ENCODE measurements around the gene CCND1.
A peak's percentile ranks its signal among the peaks of the same experiment; 100 is the strongest.
"Not testable (repeated sequence)": the region's sequence is repeated elsewhere in the genome, so short reads cannot be mapped to it uniquely, and the experiment has no call there.

The CCND1 gene

GRCh38 chr11:69618237-69618636 lies 22.7 kb upstream of the CCND1 start:
- no peak for DNase-seq (ENCODE audit: low read depth)

GRCh38 chr11:69620683-69621290 lies 20.2 kb upstream of the CCND1 start:
- no peak for DNase-seq (ENCODE audit: low read depth)

- not testable (repeated sequence) for DNase-seq (ENCODE audit: low read depth)
These were observed 18.8 kb upstream of the CCND1 start for GRCh38 chr11:69622097-69622681.

DNA sequence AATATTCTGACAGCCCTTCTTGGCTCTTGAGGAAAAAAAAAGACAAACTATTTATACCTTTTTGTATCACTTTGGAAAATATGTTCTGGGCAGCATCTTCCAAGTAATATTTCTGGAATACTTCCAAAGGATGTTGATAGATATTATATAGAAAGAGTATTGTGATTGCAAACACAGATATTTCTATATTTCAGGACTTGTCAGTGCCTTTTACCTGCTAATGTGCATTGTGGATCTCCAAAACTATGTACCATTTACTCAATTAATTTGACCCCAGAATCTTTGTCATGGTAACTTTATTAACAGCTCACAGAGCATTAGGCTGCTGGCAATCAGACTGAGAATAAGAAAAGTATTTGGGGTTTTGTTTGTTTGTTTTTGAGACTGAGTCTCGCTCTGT lies 16.7 kb upstream of the CCND1 start:
- DNase-seq (ENCODE audit: low read depth) = no peak

- DNase-seq (ENCODE audit: low read depth) = no peak
These were observed 15.5 kb upstream of the CCND1 start for GRCh38 chr11:69625476-69625875.

DNA sequence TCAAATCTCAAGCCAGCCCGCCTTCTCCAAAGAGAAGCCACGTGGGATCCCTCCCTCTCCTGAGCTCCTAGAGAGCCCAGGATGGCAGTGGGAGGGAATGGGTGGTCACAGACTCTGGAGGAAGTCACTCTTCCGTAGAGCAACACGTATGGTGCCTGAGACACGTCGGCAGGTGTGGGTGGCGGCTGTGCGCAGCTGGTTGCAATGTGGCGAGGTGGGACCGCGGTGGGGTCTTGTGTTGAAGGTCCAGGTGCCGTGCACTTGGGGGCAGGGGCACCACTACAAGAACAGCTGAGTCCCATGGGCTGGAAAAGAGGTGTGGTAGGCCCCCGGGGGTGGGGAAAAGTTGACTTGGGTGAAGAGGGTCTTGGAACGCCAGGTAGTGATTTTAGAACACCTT lies 13.4 kb upstream of the CCND1 start:
- DNase-seq (ENCODE audit: low read depth) = no peak

- no peak for DNase-seq (ENCODE audit: low read depth)
These were observed 10.9 kb upstream of the CCND1 start for GRCh38 chr11:69630017-69630416.

- DNase-seq (ENCODE audit: low read depth) = no peak
These were observed 10.5 kb upstream of the CCND1 start for GRCh38 chr11:69630424-69630823.

DNA sequence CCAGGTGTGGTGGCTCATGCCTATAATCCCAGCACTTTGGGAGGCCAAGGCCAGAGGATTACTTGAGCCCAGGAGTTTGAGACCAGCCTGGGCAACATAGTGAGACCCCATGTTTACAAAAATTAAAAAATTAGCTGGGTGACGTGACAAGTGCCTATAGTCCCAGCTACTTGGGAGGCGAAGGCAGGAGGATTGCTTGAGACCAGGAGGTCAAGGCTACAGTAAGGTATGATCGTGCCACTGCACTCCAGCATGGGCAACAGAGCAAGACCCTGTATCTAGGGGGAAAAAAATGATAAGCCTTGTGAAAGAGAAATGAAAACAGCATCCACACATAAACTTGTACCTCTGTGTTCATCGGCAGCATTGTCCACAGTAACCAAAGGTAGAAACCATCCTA lies 8.1 kb upstream of the CCND1 start:
- no peak for DNase-seq (ENCODE audit: low read depth)

GRCh38 chr11:69634069-69634468 lies 6.9 kb upstream of the CCND1 start:
- no peak for DNase-seq (ENCODE audit: low read depth)

DNA sequence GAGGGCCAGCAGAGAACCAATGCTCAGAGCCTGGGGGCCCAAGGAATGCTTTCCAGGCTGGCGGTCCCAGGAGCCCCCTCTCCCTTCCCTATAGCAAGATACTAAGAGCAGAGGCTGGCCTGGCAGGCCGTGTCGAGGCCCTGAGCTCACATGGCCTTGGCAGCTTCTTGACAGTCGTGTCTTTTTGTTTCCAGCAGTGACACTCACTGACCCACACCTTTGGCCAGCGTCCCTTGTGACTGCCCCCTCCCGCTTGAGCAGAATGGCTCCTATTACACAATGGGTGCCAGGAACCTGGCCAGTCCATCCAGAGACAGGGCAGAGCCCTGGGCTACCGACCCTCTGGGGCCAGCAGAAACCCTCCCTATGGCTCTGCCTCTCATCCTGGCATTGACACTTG lies 6.4 kb upstream of the CCND1 start:
- DNase-seq (ENCODE audit: low read depth) = no peak

- DNase-seq (ENCODE audit: low read depth) = no peak
These were observed 5.8 kb upstream of the CCND1 start for GRCh38 chr11:69635195-69635594.

GRCh38 chr11:69635804-69636511 lies 5.0 kb upstream of the CCND1 start:
- DNase-seq (ENCODE audit: low read depth) = no peak

DNA sequence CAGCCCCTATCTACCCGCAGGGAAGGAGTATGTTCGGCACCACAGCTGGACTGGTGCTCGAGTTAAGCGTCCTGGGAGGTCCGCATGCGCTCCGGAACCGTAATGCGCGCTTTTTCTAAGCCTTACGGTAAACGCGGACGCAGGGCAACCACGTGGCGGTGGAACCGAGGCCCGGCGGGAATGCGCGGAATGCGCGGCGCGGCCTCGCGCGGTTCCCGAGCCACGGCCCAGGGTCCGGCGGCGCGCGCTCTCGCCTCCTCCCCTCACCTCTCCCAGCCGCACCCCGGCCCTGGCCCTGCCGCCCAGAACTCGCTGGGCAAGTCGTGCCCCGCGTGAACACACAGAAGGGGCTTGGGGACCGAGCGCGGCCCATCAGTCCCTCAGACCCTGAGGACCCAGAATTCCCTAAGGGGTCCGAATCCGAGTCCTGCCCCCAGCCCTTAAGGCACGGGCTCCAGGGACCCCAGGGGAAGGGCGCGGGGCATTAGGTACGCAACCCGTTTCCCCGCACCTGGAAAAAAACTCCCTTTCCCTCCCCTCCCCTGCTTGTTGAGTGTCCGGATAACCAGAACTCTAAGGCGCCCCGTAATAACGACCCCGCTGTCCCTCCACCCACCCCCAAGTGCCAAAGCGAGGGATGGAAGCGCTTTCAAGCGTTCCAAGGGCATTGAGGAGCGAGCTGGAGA lies 4.3 kb upstream of the CCND1 start:
- peak; percentile 67 for DNase-seq (ENCODE audit: low read depth)

DNA sequence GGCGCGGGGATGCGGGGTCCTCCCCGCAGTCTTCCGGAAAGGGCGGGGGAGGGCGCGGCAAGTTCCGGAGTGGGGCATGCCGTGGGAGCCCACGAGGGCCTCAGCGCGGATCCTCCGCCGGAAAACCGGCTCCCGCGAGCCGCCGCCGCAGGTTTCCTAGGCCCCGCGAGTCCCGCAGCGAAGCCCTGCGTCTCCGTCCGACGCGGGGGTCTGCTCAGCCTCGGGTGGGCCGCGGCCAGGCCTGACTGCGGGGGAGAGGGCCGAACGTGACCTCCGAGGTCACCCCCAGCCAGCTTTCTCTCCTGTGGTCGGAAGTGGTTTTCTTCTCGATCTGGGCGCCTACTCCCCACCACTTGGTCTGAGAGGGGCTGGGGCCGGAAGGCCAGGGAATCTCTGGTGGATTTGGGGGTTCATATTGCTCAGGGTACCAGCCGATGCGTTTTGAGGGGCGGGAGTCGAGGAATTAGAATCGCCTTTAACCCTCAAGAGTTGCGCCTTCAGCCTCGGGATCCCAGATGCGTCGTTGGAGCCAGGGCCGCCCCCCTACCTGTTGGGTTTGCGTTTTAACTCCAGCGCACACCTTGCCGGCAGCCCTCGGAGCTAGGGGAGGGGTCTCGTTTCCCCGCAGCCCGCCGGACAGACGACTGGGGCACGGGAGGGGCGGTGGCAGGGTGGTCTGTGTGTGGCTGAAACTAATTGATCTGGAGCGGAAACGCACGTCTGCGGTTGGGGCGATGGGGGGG lies 3.6 kb upstream of the CCND1 start:
- DNase-seq (ENCODE audit: low read depth) = no peak

GRCh38 chr11:69637941-69638871 lies 2.8 kb upstream of the CCND1 start:
- DNase-seq (ENCODE audit: low read depth) = no peak

GRCh38 chr11:69638941-69639681 lies 1.8 kb upstream of the CCND1 start:
- peak; percentile 92 for DNase-seq (ENCODE audit: low read depth)

DNA sequence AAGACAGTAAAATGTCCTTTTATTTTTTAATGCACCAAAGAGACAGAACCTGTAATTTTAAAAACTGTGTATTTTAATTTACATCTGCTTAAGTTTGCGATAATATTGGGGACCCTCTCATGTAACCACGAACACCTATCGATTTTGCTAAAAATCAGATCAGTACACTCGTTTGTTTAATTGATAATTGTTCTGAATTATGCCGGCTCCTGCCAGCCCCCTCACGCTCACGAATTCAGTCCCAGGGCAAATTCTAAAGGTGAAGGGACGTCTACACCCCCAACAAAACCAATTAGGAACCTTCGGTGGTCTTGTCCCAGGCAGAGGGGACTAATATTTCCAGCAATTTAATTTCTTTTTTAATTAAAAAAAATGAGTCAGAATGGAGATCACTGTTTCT lies 1.1 kb upstream of the CCND1 start:
- DNase-seq (ENCODE audit: low read depth) = no peak

- DNase-seq (ENCODE audit: low read depth) = no peak
These were observed 529 bp upstream of the CCND1 start for GRCh38 chr11:69640260-69640994.
